ENCODE data around the gene TLL1. TPM values are rescaled to one million over a fixed set of nuclear protein-coding genes. Genes with fewer than 3 reads are reported as not detected.

Gene TLL1
- total RNA-seq, 1 experiment from 2014 or later = 0.37 TPM

DNA sequence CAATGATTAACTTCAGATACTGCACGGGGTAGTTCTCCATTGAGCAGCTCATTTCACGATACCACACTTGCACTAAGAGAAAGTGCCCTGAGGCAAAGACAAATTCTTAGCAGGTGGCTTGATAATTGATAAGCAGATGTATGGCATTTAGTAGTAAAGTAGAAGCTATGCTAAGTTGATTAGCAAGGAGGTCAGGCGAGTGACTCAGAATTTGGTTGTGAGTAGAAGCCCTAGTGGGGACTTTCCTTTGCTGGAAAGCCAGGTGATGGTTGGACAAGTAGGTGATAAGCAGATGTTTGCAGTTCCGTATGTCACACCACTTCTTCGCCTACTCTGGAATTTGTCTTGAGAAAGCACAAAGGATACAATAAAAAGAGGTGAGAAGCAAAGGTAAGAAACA, 58.7 kb downstream of the TLL1 start:
- no peak overlapping the region for H3K9ac ChIP-seq (ENCODE audit: low read length)
- H3K27me3 ChIP-seq (ENCODE audit: insufficient read depth, low read length) = no peaks in the 10 kb centered on the region
- H3K9me2 ChIP-seq (ENCODE audit: insufficient read depth) = no peaks in the 10 kb centered on the region
- RAD21 ChIA-PET (ENCODE audit: low non-redundant PET in 1 of 2, low total read pairs in 2 of 2, uncharacterized antibody in 2 of 2, unreplicated experiment in 2 of 2) = no interaction called here
- no peaks in the 10 kb centered on the region for H3K79me2 ChIP-seq (ENCODE audit: insufficient read depth, low read length)
- no peak overlapping the region for H3K27ac ChIP-seq (ENCODE audit: low read depth, low read length)
- no peak for TF ChIP-seq EZH2 (IDR thresholded peaks at IDR 0.05)
- no peak for TF ChIP-seq ELF1 (IDR thresholded peaks at IDR 0.05; ENCODE audit: borderline replicate concordance, low read depth)
- TF ChIP-seq CEBPB (IDR thresholded peaks at IDR 0.05; ENCODE audit: low read depth) = no peak
- TF ChIP-seq, protein P1, sequence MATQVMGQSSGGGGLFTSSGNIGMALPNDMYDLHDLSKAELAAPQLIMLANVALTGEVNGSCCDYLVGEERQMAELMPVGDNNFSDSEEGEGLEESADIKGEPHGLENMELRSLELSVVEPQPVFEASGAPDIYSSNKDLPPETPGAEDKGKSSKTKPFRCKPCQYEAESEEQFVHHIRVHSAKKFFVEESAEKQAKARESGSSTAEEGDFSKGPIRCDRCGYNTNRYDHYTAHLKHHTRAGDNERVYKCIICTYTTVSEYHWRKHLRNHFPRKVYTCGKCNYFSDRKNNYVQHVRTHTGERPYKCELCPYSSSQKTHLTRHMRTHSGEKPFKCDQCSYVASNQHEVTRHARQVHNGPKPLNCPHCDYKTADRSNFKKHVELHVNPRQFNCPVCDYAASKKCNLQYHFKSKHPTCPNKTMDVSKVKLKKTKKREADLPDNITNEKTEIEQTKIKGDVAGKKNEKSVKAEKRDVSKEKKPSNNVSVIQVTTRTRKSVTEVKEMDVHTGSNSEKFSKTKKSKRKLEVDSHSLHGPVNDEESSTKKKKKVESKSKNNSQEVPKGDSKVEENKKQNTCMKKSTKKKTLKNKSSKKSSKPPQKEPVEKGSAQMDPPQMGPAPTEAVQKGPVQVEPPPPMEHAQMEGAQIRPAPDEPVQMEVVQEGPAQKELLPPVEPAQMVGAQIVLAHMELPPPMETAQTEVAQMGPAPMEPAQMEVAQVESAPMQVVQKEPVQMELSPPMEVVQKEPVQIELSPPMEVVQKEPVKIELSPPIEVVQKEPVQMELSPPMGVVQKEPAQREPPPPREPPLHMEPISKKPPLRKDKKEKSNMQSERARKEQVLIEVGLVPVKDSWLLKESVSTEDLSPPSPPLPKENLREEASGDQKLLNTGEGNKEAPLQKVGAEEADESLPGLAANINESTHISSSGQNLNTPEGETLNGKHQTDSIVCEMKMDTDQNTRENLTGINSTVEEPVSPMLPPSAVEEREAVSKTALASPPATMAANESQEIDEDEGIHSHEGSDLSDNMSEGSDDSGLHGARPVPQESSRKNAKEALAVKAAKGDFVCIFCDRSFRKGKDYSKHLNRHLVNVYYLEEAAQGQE (IDR thresholded peaks at IDR 0.05; ENCODE audit: low read depth) = no peak
- TF ChIP-seq FOSL1 (IDR thresholded peaks at IDR 0.05; ENCODE audit: low read depth) = no peak
- no peak for TF ChIP-seq SRF (IDR thresholded peaks at IDR 0.05; ENCODE audit: low read depth)
- TF ChIP-seq, protein P2, sequence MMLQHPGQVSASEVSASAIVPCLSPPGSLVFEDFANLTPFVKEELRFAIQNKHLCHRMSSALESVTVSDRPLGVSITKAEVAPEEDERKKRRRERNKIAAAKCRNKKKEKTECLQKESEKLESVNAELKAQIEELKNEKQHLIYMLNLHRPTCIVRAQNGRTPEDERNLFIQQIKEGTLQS (IDR thresholded peaks at IDR 0.05) = no peak
- TF ChIP-seq YY1 (IDR thresholded peaks at IDR 0.05; ENCODE audit: extremely low read depth, insufficient replicate concordance, low read depth, low read length) = no peak
- no TSS peak for BruUV-seq (replicated peaks)
- ATAC-seq = no peak
- CTCF ChIA-PET = no interaction called here
- no peak for DNase-seq (ENCODE audit: low read depth, low spot score)
- H3K4me1 ChIP-seq (ENCODE audit: control insufficient read depth in 1 of 2, insufficient read depth in 2 of 2, low read length in 2 of 2) = no peaks in the 10 kb centered on the region
- POLR2A ChIA-PET = no interaction called here
- no peaks in the 10 kb centered on the region for H3K36me3 ChIP-seq (ENCODE audit: control insufficient read depth in 1 of 2, insufficient read depth in 2 of 2, low read length in 2 of 2)
- no peaks in the 10 kb centered on the region for H3K9me3 ChIP-seq (ENCODE audit: control insufficient read depth in 1 of 2, insufficient read depth in 1 of 2, low read depth in 1 of 2, low read length in 2 of 2)
- H2AFZ ChIP-seq (ENCODE audit: low read depth, low read length, poor library complexity, severe bottlenecking) = no peak overlapping the region
- no peaks in the 10 kb centered on the region for H4K20me1 ChIP-seq (ENCODE audit: insufficient read depth)
- no peak overlapping the region for H3K4me3 ChIP-seq (replicated peaks in 1 of 2; ENCODE audit: low read depth in 1 of 2, low read length in 2 of 2)
- intact Hi-C loops (cut with micrococcal nuclease) = no loop called here
- no peak overlapping the region for H3K4me2 ChIP-seq (ENCODE audit: low read length)

Data from HCT116 (cell line).